ENCODE measurements around the gene RTF1. TPM values are rescaled to one million over a fixed set of nuclear protein-coding genes. Genes with fewer than 3 reads are reported as not detected.
"Not testable (repeated sequence)": the region's sequence is repeated elsewhere in the genome, so short reads cannot be mapped to it uniquely, and the experiment has no call there.

RTF1 gene
- 10 to 100 TPM in 2 of 3 donors, 1 to 10 TPM in 1; 7.7 to 22.9 (median 16.3) TPM for polyA plus RNA-seq

DNA sequence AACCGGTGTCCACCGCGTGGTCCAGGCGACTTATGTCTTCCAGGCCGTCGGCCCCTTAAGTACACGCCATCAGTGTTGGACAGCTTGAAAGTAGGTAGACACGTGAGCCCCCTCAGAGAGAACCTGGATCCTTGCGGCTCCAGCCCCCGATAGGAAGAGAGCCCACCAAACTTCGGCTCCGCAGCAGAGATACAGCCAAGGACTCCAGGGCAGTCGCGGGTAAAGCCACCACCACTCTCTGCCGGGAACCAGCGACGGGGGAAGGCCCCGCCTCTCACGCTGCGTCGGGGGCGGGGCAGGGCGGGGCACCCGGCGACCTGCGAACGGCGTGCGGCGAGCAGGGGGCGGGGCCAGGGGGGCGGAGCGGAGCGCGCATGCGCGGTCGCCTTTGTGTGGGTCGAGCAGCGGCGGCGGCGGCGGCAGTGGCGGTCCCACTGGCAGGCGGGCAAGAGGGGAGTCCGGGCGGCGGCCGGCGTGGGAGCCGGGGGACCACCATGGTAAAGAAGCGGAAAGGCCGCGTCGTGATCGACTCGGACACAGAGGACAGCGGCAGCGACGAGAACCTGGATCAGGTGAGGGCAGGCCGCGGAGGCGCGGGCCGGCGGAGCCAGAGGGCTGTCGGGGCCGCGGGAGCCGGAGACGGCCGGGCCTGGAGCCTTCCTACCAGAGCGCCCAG, at the start of gene RTF1:
TSS of gene RTF1 (plus strand) at position 354 of the 676 bp plus-strand sequence. CDS start at position 375, 21 bp downstream.
- WGBS, 3 donors = 0 to 1% (median 0%) methylated on average over 60 to 74 of the region's 74 CpGs
- peak within 1 kb of the TSS; percentile 67 for H3K27ac ChIP-seq (ENCODE audit: low read depth, low read length)

DNA sequence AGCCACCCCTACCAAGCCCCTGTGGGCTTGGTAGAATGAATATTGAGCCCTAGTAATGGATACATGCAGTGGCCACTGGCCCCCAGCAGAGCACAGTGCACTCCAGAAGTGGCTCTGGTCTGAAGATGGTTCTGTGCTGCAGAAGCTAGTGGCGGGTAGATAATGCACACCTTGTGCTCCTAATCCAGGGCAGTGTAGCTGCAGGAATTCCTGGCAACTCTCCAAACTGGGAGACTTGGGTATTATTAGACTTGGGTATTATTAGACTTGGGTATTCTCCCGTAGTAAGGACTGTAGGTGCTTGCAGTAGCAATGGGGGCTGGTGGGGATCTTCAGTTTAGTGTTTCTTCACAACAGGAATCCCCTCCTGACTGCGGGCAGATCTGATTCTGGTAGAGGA, 49.5 kb upstream of the RTF1 start:
- 92 to 96% (median 96%) methylated on average over 3 of the region's 3 CpGs for WGBS, 3 donors
- no peak overlapping the region for H3K27ac ChIP-seq (ENCODE audit: low read depth, low read length)

DNA sequence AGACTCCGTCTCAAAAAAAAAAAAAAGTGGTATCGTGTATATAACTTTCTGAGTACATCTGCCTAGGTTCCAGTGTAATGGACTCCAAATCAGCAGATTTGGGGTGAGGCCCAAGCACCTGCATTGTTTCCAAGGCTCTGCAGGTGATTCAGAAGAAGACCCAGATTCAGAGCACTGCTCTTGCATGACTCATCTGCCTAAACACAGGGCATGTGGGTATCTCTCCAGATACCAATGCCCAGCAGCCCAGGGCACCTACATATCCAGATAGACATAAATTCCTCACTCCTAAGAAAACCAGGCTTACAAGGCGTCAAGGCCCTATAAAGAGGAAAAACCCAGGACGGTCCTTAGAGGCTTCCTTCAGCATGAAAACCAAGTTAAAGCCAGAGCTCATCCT, 38.9 kb upstream of the RTF1 start:
- no peak overlapping the region for H3K27ac ChIP-seq (ENCODE audit: low read depth, low read length)
- WGBS, 3 donors = 96 to 100% (median 100%) methylated on average over 4 of the region's 4 CpGs

DNA sequence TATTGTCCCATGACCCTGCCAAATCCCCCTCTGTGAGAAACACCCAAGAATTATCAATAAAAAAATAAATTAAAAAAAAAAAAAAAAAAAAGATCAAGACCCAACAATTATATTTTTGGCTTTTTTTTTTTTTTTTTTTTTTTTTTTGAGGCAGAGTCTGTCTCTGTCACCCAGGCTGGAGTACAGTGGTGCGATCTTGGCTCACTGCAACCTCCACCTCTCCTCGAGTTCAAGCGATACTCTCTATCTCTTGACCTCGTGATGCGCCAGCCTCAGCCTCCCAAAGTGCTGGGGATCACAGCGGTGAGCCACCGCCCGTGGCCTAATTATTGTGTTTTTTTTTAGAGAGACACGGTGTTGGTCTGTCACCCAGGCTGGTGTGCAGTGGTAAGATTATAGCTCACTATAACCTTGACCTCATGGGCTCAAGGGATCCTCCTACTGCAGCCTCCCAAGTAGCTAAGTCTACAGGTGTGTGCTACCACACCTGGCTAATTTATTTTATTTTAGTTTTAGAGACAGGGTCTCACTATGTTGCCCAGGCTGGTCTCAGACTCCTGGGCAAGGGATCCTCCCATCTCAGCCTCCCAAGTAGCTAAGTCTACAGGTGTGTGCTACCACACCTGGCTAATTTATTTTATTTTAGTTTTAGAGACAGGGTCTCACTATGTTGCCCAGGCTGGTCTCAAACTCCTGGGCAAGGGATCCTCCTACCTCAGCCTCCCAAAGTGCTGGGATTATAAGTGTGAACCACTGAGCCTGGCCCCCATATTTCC, 32.7 kb upstream of the RTF1 start:
- WGBS, 3 donors = 96 to 99% (median 97%) methylated on average over 9 of the region's 9 CpGs
- not testable (repeated sequence) for H3K27ac ChIP-seq (ENCODE audit: low read depth, low read length)

DNA sequence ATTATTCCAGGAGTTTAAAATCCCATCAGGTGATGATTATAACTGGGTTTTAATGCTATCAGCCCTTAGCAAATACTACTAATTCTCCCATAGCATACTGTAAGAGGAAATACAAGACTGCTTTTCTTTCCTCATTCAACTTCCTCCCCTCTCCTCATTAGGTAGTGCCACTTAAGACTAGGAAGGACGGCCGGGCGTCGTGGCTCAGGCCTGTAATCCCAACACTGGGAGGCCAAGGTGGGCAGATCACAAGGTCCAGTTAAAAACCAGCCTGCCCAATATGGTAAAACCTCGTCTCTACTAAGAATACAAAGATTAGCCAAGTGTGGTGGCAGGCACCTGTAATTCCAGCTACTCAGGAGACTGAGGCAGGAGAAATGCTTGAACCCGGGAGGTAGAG, 29.2 kb upstream of the RTF1 start:
- H3K27ac ChIP-seq (ENCODE audit: low read depth, low read length) = no peak overlapping the region
- 77 to 93% (median 84%) methylated on average over 6 of the region's 6 CpGs for WGBS, 3 donors

DNA sequence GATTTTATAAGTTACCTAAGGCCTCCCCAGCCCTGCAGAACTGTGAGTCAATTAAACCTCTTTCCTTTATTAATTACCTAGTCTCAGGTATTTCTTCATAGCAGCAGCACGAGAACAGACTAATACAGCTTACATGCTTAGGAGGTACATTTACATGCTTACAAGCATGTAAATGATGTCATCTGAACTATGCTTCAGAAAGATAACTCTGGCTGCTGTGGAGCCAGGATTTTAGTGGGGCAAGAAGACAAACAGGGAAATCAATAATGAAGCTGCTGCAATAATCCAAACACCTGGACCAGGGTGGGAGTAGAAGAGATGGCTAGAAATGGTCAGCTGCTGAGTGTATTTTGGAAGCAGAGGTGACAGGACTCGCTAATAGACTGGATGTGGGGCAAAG, 24.2 kb upstream of the RTF1 start:
- WGBS, 3 donors = 83 to 87% (median 86%) methylated on average over 2 of the region's 2 CpGs
- H3K27ac ChIP-seq (ENCODE audit: low read depth, low read length) = no peak overlapping the region

DNA sequence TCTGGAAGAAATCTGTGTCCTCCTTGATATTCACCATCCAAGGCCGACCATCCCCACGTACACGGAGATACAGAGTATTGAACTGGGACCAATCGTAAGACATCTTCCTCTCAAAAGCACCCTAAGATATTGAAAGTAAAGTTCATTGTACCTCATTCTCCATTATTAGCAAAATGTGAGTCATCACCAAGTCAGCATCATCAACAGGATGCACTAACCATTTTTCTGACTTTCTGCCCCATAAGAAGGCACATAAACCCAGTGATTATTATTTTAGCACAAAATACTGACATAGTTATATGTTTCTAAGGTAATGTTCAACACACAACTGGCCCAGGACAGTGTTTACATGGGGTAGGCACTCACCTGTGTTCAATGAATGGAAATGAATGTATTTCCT, 22.0 kb upstream of the RTF1 start:
- no peak overlapping the region for H3K27ac ChIP-seq (ENCODE audit: low read depth, low read length)
- WGBS, 3 donors = 96 to 99% (median 97%) methylated on average over 4 of the region's 4 CpGs

DNA sequence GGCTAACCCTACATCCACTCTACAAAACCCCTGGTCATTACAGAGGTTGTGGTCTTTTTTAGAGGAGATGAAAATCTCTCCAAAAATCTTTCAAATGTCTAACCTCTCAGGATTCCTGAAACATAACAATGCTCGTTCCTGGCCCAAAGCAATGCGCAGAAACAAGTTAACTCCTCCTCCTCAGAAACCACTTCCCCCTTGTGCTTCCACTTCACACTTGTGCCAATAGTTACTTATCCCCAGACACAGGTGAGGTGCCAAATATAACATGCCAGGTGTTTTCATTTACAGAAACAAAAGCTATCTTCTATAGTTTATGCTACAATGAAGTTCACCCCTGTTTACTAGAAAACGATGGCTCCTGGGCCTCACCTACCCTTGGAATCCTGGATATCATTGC, 20.8 kb upstream of the RTF1 start:
- H3K27ac ChIP-seq (ENCODE audit: low read depth, low read length) = no peak overlapping the region
- WGBS, 3 donors = 66 to 81% (median 68%) methylated on average over 3 of the region's 3 CpGs

DNA sequence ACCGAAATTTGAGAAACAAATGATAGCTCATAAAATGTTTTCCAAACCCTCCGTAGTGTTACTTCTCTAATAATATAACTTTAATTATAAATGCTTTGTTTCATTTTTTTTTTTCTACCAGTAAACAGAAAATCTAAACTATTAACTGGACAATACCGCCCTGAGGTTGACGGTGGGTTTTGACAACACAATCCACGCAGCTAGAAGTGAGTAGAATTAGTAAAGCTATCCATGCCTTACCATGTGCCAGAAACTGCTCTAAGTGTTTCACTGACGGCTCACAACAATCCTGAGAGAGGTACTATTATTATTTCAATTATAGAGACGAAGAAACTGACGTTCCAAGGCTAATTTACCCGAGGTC, 15.0 kb upstream of the RTF1 start:
- no peak overlapping the region for H3K27ac ChIP-seq (ENCODE audit: low read depth, low read length)
- WGBS, 3 donors = 2 to 10% (median 7%) methylated on average over 9 of the region's 9 CpGs

DNA sequence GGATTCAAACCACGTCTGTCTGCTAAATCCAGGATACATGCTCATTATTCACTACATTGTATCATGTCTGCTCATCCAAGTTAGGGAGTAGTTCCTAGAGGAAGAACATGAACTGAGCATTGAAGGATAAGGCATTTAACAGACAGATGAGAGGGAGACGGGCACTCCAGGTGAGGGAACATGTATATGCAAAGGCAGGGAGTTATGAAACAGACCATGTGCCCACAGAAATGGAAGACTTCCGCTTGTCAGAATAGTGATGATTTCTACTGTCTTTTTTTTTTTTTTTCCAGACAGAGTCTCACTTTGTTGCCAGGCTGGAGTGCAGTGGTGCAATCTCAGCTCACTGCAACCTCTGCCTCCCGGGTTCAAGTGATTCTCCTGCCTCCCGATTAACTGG, 9.6 kb upstream of the RTF1 start:
- WGBS, 3 donors = 64 to 89% (median 73%) methylated on average over 5 of the region's 5 CpGs
- H3K27ac ChIP-seq (ENCODE audit: low read depth, low read length) = no peak overlapping the region

DNA sequence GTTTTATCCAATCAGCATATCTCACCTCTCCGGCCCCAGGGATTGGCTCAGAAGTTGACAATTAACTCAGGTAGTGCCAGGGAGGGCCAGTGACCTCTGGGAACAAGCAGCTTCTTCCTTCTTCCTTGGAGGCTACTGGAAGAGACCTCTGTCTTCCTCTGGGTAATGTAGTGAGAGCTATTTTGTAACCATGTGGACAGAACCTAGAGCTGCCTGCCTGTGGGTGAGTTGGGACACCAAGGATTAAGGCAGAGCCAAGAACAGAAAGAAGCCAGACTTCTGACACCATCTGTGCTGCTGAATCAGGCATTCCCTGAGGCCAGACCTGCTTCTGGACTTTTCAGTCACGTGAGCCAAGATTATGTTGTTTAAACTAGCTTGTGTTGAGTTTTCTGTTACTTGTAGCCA, 8.7 kb upstream of the RTF1 start:
- WGBS, 3 donors = 39 to 80% (median 71%) methylated on average over 2 of the region's 2 CpGs

DNA sequence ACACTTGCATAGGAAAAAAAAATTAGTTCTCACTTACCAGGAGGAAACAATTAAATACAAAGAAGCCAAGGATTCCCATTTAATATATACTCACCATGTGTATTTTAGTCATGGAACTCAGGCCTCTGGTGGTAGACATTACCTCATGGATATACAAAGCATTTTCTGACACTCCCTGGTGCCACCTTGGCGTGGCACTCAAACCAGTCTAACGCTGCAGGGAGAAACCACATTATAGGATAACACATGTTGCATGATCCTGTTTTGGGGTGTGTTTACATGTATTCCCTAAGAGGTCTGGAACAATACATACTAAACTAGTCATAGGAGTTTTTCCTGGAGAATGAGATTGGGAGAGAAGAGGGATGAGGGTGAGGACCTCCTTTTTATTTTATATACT, 5.9 kb upstream of the RTF1 start:
- 82 to 89% (median 84%) methylated on average over 2 of the region's 2 CpGs for WGBS, 3 donors
- H3K27ac ChIP-seq (ENCODE audit: low read depth, low read length) = no peak overlapping the region

More for the DNA sequence above, 8.7 kb upstream of the RTF1 start:
- no peak overlapping the region for H3K27ac ChIP-seq (ENCODE audit: low read depth, low read length)

DNA sequence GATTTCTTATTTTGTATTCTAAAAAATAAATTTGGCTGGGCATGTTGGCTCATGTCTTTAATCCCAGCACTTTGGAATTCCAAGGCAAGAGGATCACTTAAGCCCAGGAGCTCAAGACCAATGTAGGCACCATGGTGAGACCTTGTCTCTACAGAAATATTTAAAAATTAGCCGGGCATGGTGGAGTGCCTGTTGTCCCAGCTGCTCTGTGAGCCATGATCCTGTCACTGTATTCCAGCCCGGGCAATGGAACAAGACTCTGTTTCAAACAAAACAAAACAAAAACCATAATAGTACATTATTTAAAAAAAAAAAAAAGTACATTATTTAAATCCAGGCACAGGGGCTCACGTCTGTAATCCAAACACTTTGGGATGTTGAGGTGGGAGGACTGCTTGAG, 5.5 kb upstream of the RTF1 start:
- H3K27ac ChIP-seq (ENCODE audit: low read depth, low read length) = no peak overlapping the region
- WGBS, 3 donors = 85 to 90% (median 88%) methylated on average over 3 of the region's 3 CpGs

DNA sequence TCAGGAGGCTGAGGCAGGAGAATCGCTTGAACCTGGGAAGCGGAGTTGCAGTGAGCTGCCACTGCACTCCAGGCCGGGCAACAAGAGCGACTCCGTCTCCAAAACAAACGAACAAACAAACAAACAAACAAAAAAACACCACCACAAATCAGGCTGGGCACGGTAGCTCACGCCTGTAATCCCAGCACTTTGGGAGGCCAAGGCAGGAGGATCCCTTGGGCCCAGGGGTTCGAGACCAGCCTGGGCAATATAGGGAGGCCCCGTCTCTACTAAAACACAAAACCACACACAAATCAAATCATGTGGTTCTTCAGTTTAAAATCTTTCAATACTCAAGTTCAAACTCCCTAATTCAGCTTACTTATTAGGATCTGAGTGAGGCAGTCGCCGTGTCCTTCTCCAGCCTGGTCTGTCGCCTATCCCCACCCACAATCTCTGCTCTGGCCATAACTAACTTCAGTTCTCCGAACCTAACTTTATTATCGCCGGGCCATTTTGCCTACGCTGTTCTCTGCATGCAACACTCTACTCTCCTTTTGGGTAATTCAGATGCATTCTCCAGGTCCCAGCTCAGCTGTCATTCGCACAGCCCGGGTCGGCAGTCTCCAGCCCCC, 660 bp upstream of the RTF1 start:
- peak overlapping the region; percentile 67 for H3K27ac ChIP-seq (ENCODE audit: low read depth, low read length)
- 30 to 34% (median 33%) methylated on average over 20 of the region's 20 CpGs for WGBS, 3 donors

DNA sequence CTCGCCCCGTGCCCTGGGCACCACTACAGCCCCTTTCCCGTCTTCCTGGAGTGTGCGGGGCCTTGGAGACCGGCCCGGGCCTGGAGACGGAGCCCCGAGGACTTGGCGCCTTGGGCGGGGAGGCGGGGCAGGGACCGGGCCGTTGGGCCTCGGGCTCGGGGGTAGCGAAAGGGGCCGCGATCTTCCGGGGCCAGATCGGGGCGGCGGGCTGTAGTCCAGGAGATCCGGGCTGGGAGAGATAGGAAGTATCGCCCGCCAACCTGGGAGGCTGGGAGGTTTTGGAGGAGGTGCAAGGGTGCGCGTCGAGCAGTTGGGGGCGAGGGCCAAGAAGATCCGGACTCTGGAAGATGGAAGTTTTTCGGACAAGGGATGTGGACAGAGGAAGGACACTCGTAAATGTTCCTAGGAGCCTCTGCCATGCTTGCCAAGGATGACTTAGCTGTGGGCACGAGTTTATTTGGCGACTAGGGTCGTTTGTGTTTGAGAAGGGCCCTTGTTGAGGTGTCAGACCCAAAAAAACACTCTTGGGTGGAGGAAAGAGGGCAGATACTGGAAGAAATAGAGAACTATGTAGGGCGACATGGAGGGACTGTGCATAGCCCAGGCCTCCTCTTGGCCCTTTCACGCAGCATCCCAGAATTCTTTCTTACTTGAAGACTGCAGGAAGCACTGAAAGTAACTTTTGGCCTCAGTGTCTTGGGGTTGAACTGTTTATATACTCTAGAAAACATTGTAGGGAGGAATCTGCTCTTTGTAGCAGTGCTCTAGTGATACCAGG, 712 bp downstream of the RTF1 start:
- WGBS, 3 donors = 1% methylated on average over 37 of the region's 37 CpGs
- H3K27ac ChIP-seq (ENCODE audit: low read depth, low read length) = no peak overlapping the region

DNA sequence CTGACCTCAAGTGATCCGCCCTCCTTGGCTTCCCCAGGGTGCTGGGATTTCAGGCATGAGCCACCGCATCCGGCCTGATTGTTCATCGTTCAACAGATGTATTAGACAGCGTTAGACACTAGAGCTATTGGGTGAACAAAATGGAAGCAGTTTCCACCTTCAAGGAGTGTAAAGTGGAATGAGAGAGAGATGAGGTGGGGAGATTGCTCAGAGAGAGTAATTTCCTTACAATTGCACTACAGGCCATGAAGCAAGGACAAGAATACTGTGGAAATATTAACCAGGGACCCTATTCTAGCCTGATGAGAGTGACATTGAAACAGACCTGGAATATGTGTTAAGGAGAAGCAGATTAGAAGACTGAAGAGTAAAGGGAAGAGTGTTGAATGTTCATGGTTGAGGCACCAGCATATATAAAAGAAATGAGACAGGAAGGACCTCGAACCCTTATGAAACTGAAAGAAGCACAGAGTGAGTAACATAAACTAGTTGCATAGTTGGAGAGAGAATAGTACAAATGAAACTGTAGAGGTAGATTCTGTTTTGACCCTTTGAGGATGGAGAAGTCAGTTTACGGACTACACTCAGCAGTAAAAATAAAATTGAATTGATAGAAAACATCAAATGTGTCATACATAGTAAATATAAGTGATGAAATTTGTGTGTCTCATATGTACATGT, 7.2 kb downstream of the RTF1 start:
- WGBS, 3 donors = 88 to 95% (median 94%) methylated on average over 7 of the region's 7 CpGs
- no peak overlapping the region for H3K27ac ChIP-seq (ENCODE audit: low read depth, low read length)

DNA sequence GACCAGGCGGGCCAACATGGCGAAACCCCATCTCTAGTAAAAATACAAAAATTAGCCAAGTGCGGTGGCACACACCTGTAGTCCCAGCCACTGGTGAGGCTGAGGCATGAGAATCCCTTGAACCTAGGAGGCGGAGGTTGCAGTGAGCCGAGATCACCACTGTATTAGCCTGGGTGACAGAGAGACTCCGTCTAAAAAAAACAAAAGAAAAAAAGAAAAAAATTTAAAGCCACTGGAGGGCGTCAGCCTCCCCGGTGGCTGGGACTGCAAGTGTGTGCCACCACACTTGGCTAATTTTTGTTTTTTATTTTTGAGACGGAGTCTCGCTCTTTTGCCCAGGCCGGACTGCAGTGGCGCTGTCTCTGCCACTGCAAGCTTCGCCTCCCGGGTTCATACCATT, 7.9 kb downstream of the RTF1 start:
- 96 to 98% (median 97%) methylated on average over 14 of the region's 14 CpGs for WGBS, 3 donors

DNA sequence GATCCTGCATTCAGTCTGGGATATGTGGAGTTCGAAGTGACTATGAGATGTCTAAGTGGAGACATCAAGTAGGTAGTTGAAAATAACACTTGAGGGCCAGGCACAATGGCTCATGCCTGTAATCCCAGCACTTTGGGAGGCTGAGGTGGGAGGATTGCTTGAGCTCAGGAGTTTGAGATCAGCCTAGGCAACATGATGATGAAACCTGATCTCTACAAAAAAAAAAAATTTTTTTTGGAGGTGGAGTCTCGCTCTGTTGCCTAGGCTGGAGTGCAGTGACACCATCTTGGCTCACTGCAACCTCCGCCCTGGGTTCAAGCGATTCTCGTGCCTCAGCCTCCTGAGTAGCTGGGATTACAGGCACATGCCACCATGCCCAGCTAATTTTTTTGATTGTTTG, 9.0 kb downstream of the RTF1 start:
- H3K27ac ChIP-seq (ENCODE audit: low read depth, low read length) = not testable (repeated sequence)
- WGBS, 3 donors = 91 to 96% (median 91%) methylated on average over 5 of the region's 5 CpGs

More for the DNA sequence above, 7.9 kb downstream of the RTF1 start:
- H3K27ac ChIP-seq (ENCODE audit: low read depth, low read length) = no peak overlapping the region
